Measurements from ENCODE around the gene NR6A1.
A peak's percentile ranks its signal among the peaks of the same experiment; 100 is the strongest.

NR6A1 gene

DNA sequence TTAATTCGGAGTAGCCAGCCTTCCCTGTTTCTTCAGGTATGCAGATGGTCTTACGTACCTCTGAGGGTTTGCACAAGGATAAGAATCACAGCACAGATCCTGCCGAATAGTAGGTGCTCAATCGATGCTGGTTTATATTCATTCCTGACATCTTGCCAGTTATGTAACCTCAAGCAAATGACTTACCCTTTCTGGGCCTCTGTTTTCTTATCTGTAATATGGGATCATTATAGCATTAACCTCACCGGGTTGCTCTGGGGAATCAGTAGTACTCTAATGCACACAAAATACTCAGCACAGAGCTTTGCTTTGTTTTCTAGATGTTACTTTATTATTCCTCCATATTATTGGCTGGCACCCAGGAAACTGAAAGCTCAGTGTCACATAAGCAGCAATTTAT lies 256.2 kb downstream of the NR6A1 start:
- no peak for DNase-seq

DNA sequence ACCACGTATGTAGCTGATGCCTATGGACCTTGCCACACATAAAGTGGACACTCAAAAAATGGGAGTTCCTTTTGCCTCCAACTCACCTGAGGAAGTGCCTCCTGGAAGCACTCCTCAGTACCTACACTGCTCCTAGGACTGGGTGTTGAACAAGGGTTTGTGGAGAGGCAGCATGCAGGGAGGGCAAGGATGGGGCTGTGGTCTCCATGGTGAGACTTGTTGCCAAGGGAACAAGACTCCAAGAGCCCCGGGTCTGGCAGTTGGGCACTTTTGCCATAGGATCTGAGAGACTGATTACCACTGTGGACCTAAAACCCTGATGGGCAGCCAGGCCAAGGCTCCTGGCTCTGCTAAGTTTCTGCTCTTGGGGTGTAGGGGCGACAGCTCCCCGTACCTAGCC lies 257.0 kb downstream of the NR6A1 start:
- no peak for DNase-seq

DNA sequence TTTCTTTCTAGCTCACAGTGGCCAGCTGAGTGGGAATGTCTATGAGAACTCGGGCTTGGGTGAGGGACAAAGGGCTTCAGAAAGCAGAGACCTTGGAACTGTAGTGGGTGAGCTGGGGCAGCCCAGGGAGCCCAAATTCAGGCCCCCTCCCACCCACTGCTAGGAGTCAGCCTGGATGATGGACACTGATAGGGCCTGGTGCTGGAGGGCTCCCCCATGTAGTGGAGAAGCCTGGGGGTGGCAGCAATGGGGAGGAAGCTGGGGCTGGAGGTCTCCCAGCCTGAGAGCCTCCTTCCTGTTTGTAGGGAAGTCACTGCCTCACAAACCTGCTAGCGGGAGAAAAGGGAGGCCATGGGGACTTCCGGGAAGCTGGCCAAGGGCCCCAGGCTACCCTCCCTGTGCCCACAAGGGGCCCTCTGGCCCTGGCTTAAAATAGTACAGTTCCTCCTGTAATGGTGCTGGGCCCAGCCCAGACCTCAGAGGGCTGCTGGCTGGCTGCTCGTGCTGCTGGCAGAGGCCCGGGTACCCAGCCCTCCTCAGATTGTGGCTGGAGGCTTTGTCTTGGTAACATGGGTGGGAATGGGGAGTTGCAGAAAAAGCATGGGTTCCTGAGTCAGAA lies 257.6 kb downstream of the NR6A1 start:
- DNase-seq = no peak

DNA sequence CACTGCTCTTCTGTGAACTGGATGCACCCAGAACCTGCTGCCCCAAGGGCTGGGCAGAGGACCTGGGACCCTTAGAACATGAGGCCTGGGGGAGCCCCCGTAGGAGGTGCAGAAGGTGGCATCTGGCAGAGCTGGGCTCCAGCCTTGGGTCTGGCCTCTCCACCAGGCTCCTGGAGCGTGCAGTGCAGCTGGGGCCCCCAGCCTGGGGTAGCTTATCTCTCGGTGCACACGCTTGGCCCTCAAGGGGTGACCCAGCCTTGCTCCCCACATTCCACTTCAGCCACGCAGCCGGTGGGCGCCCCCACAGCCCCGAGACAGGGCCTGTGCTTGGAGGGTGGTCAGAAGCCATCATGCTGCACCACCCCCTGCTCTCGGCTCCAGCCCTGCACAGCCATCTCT lies 258.3 kb downstream of the NR6A1 start:
- no peak for DNase-seq

DNA sequence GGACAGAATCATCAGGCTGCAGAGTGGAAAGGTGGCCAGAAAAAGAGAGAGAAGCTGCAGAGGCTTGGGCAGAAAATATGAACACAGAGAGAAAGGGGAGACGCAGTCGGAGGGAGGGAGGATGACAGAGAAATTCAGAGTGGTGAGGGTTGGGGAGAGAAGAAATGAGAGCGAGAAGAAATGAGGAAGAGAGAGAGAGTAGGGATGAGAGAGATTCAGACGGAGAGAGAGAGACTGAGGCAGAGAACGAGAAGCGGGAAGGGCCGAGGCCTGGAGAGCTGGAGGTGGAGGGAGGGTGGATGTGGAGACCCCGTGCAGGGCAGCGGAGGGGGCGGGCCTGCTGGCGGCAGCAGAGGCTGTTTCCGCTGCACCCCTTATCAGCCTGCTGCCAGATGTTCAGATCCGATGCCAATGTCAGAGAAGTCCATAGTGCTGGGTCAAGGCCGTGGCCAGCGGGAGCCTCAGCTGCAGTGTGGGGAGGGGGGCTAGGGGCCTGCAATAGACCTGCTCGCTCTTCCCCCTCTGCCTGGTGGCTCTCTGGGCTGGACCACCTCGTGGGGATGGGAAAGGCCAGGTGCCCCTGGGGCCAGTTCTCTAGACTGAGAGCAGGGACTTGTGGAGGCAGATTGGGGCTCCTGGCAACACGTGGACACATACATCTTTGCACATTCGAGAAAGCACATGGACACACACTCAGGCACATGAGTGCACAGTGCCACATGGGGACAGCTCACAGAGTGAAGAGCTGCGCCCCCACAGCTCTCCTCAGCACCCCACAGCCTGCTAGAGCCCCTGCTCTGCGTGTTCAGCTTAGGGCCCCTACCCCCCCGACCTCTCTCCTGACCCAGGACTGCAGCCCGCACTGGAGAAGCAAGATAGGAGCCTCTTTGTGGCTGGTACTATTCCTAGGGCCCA lies 259.0 kb downstream of the NR6A1 start:
- no peak for DNase-seq

DNA sequence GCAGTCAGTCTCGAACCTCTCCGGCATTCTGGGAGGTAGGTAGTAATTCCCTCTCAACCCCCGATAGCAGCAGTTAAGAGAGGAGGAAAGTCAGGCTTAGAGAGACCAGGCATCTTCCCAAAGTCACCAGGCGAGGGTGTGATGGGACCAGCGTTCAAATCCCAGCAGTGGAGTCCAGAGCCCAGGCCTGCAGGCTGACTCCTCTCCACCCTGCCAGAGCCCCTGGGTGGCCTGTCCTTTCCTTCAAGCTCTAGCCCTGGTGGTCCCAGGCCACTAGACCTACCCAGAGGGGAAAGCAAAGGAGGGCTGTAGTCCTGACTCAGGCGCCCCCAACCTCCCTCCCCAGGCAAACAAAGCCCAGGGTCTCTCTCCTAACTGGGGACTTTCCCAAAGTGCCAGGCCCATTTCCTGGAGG lies 259.7 kb downstream of the NR6A1 start:
- DNase-seq = no peak

DNA sequence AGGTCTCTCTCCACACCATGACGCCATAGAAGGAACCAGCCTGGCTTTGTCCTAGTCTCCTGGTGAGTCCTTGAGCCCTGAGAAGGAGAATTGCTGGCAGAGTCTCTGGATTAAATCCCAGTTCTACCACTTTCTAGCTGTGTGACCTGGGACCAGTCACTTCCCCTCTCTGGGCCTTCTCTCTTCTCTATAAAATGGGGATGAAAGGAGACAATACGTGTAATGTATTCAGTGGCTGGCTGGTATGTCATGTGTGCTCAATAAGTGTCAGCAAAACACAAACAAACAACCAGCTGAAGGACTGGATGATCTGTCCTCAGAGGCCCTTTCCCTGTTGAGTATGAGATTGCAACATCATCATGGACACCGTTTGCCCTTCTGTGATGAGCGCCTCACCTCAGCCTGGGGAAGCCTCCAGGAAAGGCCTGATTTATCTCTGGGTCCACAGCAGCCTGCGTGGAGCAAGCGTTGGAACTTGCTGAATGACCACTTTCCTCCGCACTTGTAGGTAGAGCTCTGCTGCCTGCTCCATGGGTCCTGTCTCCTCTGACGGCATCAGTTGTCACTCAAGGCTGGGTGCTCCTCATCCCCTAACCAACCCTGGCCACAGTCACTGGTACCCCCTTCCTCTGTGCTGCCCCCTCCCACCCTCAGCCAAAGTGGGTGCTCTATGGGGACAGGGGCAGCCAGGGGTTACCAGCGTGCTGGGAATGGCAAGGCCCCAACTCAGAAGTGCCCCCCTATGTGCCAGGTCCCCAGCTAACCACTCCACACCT lies 260.3 kb downstream of the NR6A1 start:
- peak; percentile 25 for DNase-seq

DNA sequence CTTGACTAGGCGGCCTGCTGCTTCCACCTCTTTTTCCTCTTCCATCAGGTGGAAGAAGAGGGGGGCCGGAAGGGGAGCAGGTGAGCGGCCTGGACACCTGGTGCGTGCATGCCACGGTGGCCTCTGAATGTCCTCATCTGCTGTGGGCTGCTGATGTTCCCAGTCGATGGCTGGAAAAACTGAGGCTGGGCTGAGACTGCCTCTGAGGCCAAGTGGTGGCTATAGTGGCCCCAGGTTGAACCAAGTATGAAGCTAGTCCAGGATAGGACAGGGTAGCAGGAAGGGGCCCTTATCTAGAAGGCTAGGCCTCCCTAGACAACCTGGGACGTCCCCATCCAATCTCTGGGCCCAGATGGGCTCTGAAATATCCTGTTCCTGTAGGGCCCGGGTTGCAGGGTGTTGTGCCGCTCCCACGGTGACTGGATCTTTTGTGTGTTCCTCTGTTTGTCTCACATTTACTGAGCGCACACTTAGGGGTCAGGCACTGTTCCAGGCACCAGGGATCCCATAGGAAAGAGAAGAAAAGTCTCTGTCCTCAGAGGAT lies 263.2 kb downstream of the NR6A1 start:
- no peak for DNase-seq

DNA sequence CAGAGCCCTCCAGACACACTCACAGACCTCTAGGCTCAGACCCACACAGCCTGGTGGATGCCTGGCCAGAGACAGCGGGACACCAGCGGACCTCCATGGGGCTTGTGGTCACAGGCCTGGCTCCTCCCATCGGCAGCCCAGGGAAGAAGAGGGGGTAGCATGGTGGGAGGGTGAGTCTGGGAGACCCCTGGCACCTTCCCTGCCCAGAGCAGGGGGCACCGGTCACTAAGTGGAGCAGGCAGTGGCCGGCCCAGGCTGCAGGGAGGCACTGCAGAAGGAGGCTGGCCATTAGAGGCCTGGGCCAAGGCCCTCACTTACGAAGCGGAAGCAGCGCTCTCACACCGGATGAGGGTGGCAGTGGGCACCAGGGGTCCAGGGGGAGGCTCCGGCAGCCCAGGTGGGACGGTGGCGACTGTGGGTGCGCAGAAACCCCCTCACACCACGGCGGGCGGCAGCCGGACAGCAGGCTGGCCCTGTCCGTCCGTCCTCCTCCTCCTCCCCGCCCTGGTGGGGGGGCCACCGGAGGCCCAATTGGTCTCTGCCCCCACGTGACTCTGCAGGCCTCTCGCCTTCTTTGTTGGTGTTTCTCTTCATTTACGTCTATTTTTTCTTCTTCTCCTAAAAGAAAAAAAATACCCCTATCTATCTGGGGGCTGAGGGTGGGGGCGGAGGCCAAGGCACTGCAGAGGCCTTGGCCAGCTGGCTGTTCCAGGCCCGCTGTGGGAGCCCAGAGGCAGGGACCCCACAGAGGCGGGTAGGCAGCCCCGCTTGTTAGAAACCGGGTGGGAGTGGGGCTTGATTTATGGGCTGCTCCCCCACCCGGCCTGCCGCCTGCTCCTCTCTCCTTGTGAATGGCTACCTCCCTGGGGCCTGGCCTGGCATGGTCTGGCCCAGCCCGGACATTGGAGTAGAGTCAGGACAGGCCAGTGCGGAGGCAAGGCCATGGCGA lies 263.9 kb downstream of the NR6A1 start, which contains the start of gene NR5A1:
NR5A1 (minus strand) TSS at position 469 of the 949 bp plus-strand sequence. CDS start 4,004 bp downstream, outside the sequence.
- DNase-seq = no peak

DNA sequence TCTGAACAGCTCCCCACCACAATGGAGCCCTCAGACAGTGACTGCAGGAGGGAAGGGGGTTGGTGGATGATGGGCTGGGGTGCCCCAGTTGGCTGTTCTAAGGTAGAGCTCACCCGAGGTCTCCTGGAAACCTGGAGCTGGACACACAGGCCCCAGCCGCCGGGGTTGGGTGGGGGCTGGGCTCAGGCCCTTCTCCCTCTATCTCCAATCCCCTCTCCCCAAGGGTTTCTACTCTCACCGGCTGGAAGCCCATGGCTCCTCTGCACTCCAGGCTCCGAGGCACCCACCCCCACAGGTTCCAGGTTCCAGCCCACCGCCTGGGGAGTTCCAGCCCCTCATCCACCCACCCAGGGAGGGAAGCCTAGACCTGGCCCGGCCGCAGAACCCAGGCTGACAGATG lies 264.7 kb downstream of the NR6A1 start:
- no peak for DNase-seq

DNA sequence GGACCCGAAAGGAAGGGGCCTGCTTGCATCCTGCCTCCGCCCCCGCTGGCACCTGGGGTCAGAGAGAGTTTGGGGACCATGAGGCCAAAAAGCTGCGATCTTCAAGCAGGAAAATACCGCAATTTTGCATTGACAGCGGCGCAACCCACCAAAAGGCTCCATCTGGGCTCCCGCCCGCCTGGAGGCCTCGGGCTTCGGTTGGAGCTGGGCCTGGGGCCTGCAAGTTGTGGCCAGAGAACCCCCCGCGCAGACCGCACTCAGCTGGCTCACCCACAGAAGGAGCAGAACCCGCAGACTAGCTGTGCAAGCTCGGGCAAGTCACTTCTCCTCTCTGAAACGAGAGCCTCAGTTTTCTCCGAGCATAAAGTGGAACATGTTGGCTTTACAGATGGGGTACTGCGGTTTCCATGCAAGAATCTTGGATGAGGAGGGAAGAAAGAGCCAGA lies 265.2 kb downstream of the NR6A1 start:
- no peak for DNase-seq

DNA sequence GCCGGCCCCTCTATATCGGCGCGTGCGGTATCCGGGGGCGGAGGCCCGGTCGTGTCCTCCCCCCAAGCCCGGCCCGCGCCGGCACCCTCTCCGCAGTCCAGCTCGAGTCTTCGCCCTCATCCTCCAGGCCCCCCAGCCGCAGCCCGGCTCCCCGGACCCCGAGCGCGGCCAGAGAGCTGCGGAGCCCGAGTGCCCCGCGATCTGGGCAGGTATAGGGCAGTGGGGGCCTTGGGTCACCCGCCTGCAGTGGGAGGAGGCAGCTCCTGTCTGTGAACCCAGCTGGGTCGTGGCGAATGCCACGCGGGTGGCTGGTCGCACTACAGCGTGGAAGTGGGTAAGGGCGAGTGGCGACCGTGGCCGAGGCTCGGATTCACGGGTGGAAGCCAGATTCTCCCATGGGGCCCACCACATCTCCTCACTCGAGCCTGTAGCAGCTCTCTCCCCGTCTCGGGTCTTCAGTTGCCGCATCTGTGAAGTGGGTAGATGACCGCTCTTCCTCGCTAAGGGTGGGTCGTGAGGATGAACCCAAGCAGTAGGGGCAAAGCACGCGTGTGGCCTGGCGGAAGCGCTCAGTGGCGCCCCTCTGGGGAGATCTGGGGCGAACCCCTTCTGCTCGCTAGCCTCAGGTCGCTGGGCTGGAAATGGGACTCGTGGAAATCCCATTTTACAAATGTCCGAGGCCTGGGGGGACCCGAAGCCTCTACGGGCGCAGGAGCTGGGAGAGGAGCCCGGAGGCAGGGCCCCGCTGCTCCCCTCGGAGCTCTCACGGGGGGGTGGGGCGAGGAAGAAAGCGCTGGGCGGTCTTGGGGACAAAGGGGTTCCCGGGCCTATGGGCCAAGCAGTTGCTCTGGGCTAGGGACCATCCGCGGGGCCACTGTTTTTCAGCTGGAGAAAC lies 265.9 kb downstream of the NR6A1 start:
- DNase-seq = no peak

DNA sequence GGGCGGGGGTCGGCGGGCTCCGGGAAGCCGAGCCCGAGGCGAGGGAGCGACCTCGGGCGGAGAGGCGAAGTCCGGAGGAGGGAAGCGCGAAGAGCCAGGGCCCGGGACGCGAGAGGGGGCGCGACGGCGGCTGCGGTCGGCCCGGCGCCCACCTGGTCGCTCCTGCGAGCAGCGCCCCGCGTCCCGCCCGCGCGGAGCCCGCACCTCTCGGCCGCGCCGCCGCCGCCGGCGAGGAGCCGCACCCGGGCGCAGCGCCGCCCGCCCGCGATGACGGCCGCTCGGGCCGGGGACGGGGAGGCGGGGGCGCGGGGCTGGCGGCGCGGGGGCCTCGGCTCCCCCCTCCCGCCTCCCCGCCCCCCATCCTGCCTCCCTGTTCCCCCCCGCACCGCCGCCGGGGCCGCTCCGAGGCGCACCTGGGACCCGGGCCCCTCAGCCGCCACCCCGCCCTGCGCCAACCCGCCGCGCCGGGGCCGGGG lies 266.5 kb downstream of the NR6A1 start:
- DNase-seq = no peak

DNA sequence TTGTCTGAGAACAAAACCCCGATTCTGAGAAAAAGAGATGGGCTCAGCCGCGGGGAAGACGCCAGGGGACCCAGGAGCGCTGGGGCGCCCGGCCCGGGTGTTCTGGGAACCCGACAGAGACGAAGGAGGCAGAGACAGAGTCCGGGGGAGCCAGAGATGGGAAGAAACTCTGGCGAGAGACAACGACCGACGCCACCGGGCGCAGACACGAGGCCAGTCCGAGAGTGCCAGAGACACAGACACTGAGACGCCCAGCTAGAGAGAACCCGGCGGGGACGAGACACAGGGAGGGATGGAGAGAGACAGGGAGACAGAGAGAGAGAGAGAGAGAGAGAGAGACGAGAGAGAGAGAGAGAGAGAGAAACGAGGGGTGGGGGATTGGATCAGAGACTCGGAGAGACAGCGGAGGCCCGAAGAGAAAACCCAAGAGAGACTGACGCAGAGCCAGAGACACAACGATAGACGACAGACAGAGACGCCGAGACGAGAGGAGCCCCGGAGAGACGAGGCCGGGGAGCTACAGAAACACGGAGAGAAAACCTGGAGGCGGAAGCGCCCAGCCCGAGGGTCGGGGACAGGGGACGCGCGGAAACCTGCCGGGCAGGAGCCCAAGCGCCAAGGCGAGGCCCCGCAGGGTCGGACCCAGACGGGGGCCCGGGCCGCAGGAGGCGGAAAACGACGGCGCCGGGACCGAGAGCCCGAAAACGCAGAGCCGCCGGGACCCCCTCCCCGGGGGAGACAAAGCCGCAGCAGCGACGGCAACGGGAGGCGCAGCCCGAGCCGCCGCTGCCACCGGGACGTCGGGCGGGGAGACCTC lies 267.2 kb downstream of the NR6A1 start:
- no peak for DNase-seq

DNA sequence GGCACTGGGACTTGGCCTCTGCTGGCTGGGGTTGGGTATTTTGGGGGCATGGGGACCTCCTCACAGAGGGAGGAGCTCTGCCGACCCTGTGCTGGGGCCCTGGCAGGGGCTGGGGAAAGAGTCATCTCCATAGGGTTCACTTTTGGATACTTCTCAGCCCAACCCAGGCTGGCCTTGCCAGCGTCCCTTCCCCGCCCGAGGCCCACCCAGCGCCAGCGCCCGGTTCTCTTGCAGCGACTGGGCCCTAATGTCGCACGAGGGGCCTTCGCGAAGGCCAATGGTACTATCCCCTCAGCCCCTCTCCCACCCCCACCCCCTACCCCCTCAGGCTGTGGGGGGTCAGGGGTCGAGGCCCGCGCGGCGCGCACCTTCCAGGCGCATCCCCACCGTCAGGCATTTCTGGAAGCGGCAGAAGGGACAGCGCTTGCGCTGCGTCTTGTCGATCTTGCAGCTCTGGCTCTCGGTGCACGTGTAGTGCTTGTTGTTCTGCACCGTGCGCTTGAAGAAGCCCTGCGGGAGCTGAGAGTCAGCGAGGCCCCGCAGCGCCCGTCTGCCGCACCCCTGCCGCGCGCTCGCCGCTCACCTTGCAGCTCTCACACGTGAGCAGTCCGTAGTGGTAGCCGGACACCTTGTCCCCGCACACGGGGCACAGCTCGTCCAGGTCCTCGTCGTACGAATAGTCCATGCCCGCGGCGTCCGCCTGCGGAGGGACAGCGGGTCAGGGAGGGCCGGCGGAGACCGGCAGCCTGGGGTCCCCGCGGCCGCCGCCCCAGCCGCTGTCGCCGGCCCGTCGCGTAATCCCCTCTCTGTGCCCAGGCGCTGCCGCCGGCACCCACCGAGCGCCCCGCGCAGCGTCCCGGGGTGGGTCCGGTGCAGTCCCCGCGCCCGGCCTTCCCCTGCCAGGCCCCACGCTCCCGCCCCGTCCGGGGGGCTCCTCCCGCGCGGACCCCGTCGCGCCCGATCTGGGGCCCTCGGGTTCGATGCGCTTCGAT lies 268.1 kb downstream of the NR6A1 start:
- DNase-seq = no peak

DNA sequence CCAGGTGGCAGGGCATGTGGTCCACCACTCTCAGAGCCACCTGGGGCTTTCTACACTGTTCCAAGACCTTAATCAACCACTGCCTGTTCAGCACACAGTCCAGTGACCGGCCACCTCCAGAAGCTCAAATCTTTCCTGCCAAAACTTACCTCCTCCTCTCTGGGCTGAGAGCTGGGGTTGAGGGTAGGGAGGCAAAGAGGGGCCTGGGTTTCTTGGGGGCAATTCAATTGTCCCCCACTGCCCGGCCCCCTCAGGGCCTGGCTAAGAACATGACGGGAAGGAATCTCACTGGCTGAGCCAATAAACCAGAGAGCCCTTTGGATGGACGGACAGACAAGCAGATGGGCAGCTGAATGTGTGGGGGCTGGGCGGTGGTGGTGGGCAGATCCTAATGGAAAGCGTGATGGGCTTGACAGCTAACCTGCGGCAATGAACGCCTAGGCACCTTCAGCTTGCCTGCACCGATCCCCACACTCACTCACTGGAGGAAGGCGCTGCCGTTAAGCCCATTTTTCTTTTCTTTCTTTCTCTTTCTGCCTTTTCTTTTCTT lies 269.3 kb downstream of the NR6A1 start:
- DNase-seq = no peak

DNA sequence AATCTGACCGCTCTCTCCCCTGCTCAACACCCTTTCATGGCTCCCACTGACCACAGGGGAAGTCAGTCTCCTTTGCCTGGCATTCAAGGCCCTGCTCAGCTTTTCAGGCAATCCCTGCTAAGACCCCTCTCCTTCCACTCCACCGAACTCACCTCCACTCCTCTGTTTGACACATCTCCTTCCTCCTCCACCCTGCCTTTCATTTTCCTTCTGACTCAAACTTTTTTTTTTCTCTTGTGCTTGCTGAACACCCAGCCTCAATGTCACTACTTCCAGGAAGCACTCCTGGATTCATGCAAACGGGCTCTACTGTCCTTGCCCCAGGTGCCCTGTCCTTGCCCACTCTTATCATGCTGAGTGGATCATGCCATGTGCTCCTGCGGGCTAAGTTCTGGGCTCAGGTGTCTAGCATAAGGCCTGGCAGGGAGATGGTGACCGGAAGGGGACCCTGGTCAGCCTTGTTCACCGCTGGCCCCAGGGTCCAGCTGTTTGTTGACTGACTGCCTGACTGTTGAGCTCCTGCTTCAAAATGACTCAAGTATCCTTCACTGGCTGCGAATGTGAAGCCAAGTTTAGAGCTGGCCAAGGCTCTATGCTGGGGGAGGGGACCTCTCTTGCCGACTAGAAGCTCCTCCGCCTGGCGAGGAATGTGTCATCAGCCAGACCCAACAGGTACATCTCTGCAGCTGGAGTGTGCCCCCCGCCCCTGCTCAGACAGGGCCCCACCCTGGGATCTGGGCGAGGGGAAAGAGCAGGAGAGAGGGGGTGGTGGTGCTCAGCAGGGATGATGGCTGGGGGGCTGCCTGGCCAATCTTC lies 270.1 kb downstream of the NR6A1 start:
- no peak for DNase-seq

Data from HCEC 1CT (cell line).